ENCODE results near the gene CCDC32. TPM values are rescaled to one million over a fixed set of nuclear protein-coding genes. Genes with fewer than 3 reads are reported as not detected.

CCDC32 gene
- total and polyA plus RNA-seq, 12 donors, result 28.4 to 42.8 (median 37.7) TPM

GRCh38 chr15:40543631-40544294, 21.1 kb downstream of the CCDC32 start:
- WGBS, 4 donors, result 81 to 87% (median 84%) methylated on average over 5 of the region's 5 CpGs
- intact Hi-C loops (cut with DNase I), result no loop called here
- TF ChIP-seq CTCF (IDR thresholded peaks at IDR 0.05), result no peak
- TF ChIP-seq POLR2A (IDR thresholded peaks at IDR 0.05), result no peak
- DNase-seq, result no peak
- Histone ChIP-seq H3K27ac (no peak overlapping the region), H3K9me3 (replicated peaks in 1 of 3) (no peaks in the 10 kb centered on the region), H3K27me3 (no peaks in the 10 kb centered on the region), H3K36me3 (replicated peaks in 1 of 2) (peaks cover 0 to 6% of the 10 kb centered on the region in 2 donors), H3K4me1 (replicated peaks in 1 of 2) (no peaks in the 10 kb centered on the region), H3K4me3 (no peak overlapping the region)

DNA sequence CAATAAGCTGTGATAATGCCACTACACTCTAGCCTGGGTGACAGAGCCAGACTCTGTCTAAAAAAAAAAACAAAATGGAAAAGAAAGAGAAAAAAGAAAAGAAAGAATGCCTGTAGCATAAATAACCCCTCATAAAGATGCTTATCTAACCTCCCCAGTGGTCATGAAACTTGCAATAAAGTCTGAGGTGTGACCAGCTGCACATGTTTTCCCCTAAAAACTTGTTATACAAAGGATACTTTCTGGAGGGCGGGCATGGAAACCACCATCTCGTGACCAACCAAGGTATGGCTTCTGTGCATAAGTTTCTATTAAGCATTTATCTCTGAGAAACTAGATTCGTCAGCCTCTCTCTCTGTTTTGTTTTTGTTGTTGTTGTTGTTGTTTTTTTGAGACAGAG, 21.8 kb downstream of the CCDC32 start:
- no peak for DNase-seq
- H3K27me3 ChIP-seq, result no peaks in the 10 kb centered on the region
- no peaks in the 10 kb centered on the region for H3K4me1 ChIP-seq (replicated peaks in 1 of 2)
- intact Hi-C loops (cut with DNase I), result no loop called here
- TF ChIP-seq CTCF (IDR thresholded peaks at IDR 0.05) (no peak), POLR2A (IDR thresholded peaks at IDR 0.05) (no peak)
- 90 to 94% (median 93%) methylated on average over 3 of the region's 3 CpGs for WGBS, 4 donors
- no peak overlapping the region for H3K27ac ChIP-seq
- no peaks in the 10 kb centered on the region for H3K9me3 ChIP-seq (replicated peaks in 1 of 3)
- H3K36me3 ChIP-seq (replicated peaks in 1 of 2), result peaks cover 0 to 3% of the 10 kb centered on the region in 2 donors
- no peak overlapping the region for H3K4me3 ChIP-seq

DNA sequence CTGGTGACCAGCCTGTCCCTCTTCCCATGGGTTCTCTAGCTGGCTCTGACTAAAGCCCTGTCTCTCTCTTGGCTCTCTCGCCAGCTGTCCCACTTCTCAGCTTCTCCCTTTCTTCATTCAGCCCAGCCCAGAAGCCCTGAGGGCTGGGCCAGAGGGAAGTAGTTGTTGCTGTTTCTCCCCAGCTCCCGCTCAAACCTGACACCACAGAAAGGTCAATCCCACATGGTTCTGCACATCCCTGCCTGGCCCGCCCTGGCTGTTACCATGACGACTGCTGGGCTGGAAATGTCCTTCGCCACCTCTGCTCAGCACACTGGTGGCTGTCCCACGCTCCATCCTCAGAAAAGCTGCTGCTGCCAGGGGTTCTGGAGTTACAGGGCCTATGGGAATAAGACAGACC, 25.9 kb downstream of the CCDC32 start:
- Histone ChIP-seq H3K27me3 (no peaks in the 10 kb centered on the region), H3K27ac (no peak overlapping the region), H3K4me1 (replicated peaks in 1 of 2) (peaks cover 0 to 4% of the 10 kb centered on the region in 2 donors), H3K36me3 (replicated peaks in 1 of 2) (no peaks in the 10 kb centered on the region), H3K4me3 (no peak overlapping the region), H3K9me3 (replicated peaks in 1 of 3) (no peaks in the 10 kb centered on the region)
- intact Hi-C loops (cut with DNase I), result no loop called here
- no peak for TF ChIP-seq POLR2A (IDR thresholded peaks at IDR 0.05)
- no peak for TF ChIP-seq CTCF (IDR thresholded peaks at IDR 0.05)
- peak in 1 of 7 donors; percentile 79 for DNase-seq
- WGBS, 4 donors, result 81 to 90% (median 84%) methylated on average over 6 of the region's 6 CpGs

DNA sequence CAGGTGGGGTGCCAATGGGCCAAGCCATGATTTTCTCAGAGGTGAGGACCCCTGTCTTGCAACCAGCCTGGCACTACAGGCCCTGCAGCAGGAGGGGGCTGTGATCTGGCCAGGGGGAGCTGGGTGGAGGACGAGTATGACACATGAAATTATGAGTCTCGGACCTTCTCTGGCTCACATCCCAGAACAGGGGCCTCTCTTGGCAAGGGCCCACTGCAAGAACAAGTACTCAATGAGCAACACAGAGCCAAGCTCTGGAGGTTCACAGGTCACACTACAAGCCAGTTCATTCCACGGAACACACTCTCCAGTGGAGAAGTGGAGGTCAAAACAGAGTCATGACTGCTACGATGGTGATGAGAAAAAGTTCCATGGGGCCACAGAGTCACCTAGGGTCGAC, 28.3 kb downstream of the CCDC32 start:
- peaks cover 0 to 4% of the 10 kb centered on the region in 2 donors for H3K4me1 ChIP-seq (replicated peaks in 1 of 2)
- H3K4me3 ChIP-seq, result no peak overlapping the region
- no peak for TF ChIP-seq POLR2A (IDR thresholded peaks at IDR 0.05)
- no peak for TF ChIP-seq CTCF (IDR thresholded peaks at IDR 0.05)
- WGBS, 4 donors, result 32 to 51% (median 40%) methylated on average over 4 to 5 of the region's 5 CpGs
- no peak overlapping the region for H3K27ac ChIP-seq
- DNase-seq, result peak in 5 of 7 donors; percentile 41 to 62 (median 50)
- no peaks in the 10 kb centered on the region for H3K9me3 ChIP-seq (replicated peaks in 1 of 3)
- H3K36me3 ChIP-seq (replicated peaks in 1 of 2), result no peaks in the 10 kb centered on the region
- intact Hi-C loops (cut with DNase I), result no loop called here
- no peaks in the 10 kb centered on the region for H3K27me3 ChIP-seq
